ENCODE results near the gene TSHZ2. TPM values are rescaled to one million over a fixed set of nuclear protein-coding genes. Genes with fewer than 3 reads are reported as not detected.

TSHZ2 gene
- total RNA-seq, 1 donor from 2014 or later, result 5.2 TPM

DNA sequence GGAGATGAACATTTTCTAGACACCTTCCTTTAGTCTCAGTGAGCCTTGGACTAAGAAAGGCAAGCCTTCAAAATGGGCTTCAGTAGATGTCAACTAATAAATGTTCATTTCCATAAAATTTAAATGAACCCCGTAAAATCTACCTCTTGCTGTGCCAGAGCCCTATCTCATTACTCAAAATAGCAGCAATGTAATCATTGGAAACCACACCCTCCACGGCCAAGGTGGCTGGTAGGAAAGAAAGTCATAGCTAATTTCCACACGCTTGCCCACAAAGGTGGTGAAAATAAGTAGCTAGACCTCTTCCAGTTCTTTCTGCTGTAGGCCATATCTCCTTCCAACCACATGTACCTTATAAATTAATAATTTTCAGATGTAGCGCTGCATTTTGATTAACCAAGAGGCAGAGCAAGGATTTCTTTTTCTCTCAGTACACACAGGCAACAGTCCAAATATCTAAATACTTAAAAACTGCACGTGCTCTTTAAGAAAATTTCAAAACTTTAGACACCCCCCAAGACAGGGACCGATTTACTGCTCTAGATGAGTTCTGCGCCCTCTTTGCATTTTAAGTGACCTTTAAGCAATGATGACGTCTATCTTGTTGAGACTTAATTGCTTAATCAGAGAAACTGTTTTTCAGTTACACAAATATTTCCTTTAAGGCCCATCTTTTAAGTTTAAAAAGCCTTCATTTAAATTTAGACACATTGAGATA is 330.7 kb downstream of the TSHZ2 start:
- ATAC-seq, result no peak
- no peak for DNase-seq
- H3K4me3 ChIP-seq, result no peak overlapping the region
- H3K27ac ChIP-seq, result no peak overlapping the region
- TF ChIP-seq, protein P1, sequence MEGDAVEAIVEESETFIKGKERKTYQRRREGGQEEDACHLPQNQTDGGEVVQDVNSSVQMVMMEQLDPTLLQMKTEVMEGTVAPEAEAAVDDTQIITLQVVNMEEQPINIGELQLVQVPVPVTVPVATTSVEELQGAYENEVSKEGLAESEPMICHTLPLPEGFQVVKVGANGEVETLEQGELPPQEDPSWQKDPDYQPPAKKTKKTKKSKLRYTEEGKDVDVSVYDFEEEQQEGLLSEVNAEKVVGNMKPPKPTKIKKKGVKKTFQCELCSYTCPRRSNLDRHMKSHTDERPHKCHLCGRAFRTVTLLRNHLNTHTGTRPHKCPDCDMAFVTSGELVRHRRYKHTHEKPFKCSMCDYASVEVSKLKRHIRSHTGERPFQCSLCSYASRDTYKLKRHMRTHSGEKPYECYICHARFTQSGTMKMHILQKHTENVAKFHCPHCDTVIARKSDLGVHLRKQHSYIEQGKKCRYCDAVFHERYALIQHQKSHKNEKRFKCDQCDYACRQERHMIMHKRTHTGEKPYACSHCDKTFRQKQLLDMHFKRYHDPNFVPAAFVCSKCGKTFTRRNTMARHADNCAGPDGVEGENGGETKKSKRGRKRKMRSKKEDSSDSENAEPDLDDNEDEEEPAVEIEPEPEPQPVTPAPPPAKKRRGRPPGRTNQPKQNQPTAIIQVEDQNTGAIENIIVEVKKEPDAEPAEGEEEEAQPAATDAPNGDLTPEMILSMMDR (IDR thresholded peaks at IDR 0.05), result no peak
- H3K4me1 ChIP-seq, result no peaks in the 10 kb centered on the region
- H3K36me3 ChIP-seq, result no peaks in the 10 kb centered on the region
- no peaks in the 10 kb centered on the region for H3K27me3 ChIP-seq
- intact Hi-C loops (cut with DNase I), result no loop called here
- H3K9me3 ChIP-seq, result no peaks in the 10 kb centered on the region

DNA sequence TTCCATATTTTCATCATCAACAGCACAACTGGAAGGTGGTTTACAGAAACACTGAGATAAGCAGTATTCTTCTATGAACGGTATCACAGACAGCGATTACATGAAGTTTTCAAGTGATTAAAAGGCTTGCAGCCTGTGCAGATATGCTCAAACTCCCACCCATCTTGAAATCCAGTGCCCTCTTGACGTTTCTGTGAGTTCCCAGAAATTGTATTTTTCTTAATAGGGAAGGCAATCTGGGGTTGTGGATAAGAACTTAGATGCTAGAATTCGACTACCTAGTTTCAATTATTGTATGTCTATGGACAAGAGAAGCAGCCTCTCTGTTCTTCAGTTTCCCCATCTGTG is 331.2 kb downstream of the TSHZ2 start:
- intact Hi-C loops (cut with DNase I), result no loop called here
- no peak overlapping the region for H3K27ac ChIP-seq
- H3K36me3 ChIP-seq, result no peaks in the 10 kb centered on the region
- TF ChIP-seq, protein P1 (IDR thresholded peaks at IDR 0.05), result no peak
- no peak for DNase-seq
- no peak overlapping the region for H3K4me3 ChIP-seq
- no peaks in the 10 kb centered on the region for H3K9me3 ChIP-seq
- no peaks in the 10 kb centered on the region for H3K27me3 ChIP-seq
- no peak for ATAC-seq
- no peaks in the 10 kb centered on the region for H3K4me1 ChIP-seq

DNA sequence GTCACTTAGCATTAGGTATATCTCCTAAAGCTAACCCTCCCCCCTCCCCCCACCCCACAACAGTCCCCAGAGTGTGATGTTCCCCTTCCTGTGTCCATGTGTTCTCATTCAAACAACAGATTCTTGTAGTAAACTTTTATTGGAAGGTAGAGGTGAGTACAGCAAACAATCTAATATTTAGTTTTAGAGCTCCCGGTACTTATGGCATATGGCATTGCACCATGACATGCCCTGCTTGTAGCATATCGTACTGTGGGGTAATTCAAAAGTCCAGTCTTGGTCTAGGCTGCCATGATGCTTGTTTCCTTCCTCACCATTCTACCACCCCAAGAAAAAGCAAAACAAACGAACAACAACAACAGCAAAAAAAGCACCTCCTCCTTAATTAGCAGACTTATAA is 332.0 kb downstream of the TSHZ2 start:
- Histone ChIP-seq H3K27ac (no peak overlapping the region), H3K4me3 (no peak overlapping the region), H3K4me1 (no peaks in the 10 kb centered on the region), H3K36me3 (no peaks in the 10 kb centered on the region), H3K27me3 (no peaks in the 10 kb centered on the region), H3K9me3 (no peaks in the 10 kb centered on the region)
- no peak for DNase-seq
- ATAC-seq, result no peak
- intact Hi-C loops (cut with DNase I), result no loop called here
- TF ChIP-seq, protein P1 (IDR thresholded peaks at IDR 0.05), result no peak

DNA sequence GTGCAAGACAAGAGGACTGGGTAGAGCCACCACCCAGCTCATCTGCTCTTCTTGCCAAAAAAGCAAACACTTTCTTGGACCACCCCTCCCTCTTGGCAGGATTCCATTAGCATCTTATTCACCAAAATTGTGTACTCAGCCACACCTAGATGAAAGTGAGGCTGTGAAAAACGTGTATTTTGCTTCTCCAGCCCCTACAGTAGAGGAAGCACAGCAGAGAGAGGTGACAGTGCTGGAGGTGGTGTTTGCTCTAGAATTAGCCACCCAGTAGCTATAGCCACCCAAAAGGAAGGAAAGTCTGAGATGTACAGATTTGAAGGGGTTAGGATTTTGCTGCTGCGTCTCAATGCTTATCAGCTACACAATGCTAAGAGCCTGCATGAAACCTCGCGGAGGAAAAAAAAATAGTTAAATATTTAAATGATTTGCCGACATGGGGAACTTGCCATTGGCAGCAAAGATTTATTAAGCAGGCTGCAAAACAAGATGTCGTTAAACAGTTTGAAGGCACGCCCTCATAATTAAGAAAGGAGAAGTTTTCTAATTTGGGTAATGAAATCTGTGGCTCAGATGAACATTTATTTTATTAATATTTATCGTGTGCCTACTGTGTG is 334.1 kb downstream of the TSHZ2 start:
- Histone ChIP-seq H3K36me3 (no peaks in the 10 kb centered on the region), H3K27ac (no peak overlapping the region), H3K9me3 (no peaks in the 10 kb centered on the region), H3K4me1 (no peaks in the 10 kb centered on the region), H3K27me3 (no peaks in the 10 kb centered on the region), H3K4me3 (no peak overlapping the region)
- intact Hi-C loops (cut with DNase I), result no loop called here
- ATAC-seq (no peak), DNase-seq (no peak)
- TF ChIP-seq, protein P1 (IDR thresholded peaks at IDR 0.05), result no peak

DNA sequence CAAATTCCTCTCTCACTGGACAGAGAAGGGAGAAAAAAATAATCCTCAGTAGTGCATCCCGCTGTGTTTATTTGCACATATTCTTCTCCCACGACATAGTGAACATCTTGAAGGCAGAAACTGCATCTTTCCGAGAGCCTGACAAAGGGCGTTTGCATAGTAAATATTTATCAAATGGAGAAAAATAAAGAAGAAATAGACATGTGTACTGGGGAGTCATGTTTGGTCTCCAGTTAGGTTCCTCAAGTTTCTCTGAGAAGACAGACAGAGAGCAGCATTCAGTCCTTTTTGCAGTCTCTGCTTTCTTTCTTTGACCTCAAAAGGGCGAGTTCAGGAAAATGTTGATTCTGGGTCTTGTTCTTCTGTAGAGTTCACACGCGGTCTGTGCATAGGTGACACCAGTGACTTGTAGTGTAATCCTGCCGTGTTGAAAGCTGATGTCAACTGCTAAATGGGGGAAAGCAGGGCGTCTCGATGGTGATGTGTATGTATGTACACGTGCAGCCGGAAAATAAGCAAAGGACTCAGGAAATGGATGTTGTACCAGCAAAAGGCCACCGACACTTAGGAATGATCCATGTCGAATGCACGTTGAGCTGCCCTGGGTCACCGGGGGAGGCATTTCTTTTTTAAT is 335.9 kb downstream of the TSHZ2 start:
- no peak for ATAC-seq
- no peak for DNase-seq
- Histone ChIP-seq H3K27me3 (no peaks in the 10 kb centered on the region), H3K4me1 (no peaks in the 10 kb centered on the region), H3K9me3 (no peaks in the 10 kb centered on the region), H3K36me3 (no peaks in the 10 kb centered on the region), H3K4me3 (no peak overlapping the region), H3K27ac (no peak overlapping the region)
- TF ChIP-seq, protein P1 (IDR thresholded peaks at IDR 0.05), result no peak
- intact Hi-C loops (cut with DNase I), result no loop called here

Data from upper lobe of right lung (tissue), 1 donor.